Measurements from ENCODE around the gene SPNS2. TPM values are rescaled to one million over a fixed set of nuclear protein-coding genes. Genes with fewer than 3 reads are reported as not detected.

The SPNS2 gene
- polyA plus RNA-seq, 3 donors = 0.23 to 0.33 TPM; not detected in 1

GRCh38 chr17:4467287-4467686, 31.4 kb upstream of the SPNS2 start:
- peaks cover 18 to 23% of the 10 kb centered on the region in 2 donors for H3K36me3 ChIP-seq (replicated peaks in 1 of 2; ENCODE audit: control insufficient read depth in 1 of 2, insufficient read depth in 2 of 2, low read length in 2 of 2)
- peaks cover 0 to 2% (median 0%) of the 10 kb centered on the region in 3 donors for H3K27me3 Mint-ChIP-seq (ENCODE audit: low read depth in 3 of 3)
- no peak overlapping the region for H3K4me3 ChIP-seq (replicated peaks in 1 of 3; ENCODE audit: low read depth in 2 of 3, low read length in 3 of 3)
- H3K4me1 ChIP-seq (ENCODE audit: control insufficient read depth in 1 of 2, insufficient read depth in 2 of 2, low read length in 2 of 2) = no peaks in the 10 kb centered on the region
- no peak overlapping the region for H2AFZ ChIP-seq (ENCODE audit: insufficient read depth, low read depth, low read length, poor library complexity, severe bottlenecking)
- H3K79me2 ChIP-seq (ENCODE audit: insufficient read depth, low read length) = no peaks in the 10 kb centered on the region
- no peak for DNase-seq
- TF ChIP-seq CTCF (IDR thresholded peaks at IDR 0.05) = no peak
- no peak overlapping the region for H3K4me3 Mint-ChIP-seq
- H3K9me3 ChIP-seq (replicated peaks in 1 of 2; ENCODE audit: control insufficient read depth in 1 of 2, insufficient read depth in 1 of 2, low read length in 2 of 2) = no peaks in the 10 kb centered on the region
- H3K36me3 Mint-ChIP-seq = peaks cover 14 to 24% of the 10 kb centered on the region in 2 donors
- H3K4me2 ChIP-seq (replicated peaks; ENCODE audit: extremely low read depth, low read length, poor library complexity, severe bottlenecking) = no peak overlapping the region
- peaks cover 2% of the 10 kb centered on the region for H3K4me1 Mint-ChIP-seq
- H3K27ac ChIP-seq (ENCODE audit: low read depth in 1 of 2, low read length in 2 of 2) = no peak overlapping the region
- 89% methylated on average over 3 of the region's 7 CpGs for WGBS (ENCODE audit: insufficient coverage)
- no peaks in the 10 kb centered on the region for H3K9me3 Mint-ChIP-seq
- no peaks in the 10 kb centered on the region for H4K20me1 ChIP-seq (ENCODE audit: insufficient read depth, low read length)
- no peaks in the 10 kb centered on the region for H3K27me3 ChIP-seq (ENCODE audit: control insufficient read depth in 2 of 2, insufficient read depth in 2 of 2, low read length in 2 of 2)
- intact Hi-C loops (cut with micrococcal nuclease) = no loop called here
- H3K27ac Mint-ChIP-seq = peak overlapping the region in 3 of 7 donors; percentile 12 to 27 (median 15)
- no peak overlapping the region for H3K9ac ChIP-seq (ENCODE audit: insufficient read depth, low read length, poor library complexity, severe bottlenecking)

GRCh38 chr17:4469552-4469951, 29.1 kb upstream of the SPNS2 start:
- intact Hi-C loops (cut with micrococcal nuclease) = no loop called here
- peaks cover 16 to 17% of the 10 kb centered on the region in 2 donors for H3K36me3 Mint-ChIP-seq
- no peak overlapping the region for H2AFZ ChIP-seq (ENCODE audit: insufficient read depth, low read depth, low read length, poor library complexity, severe bottlenecking)
- no peak overlapping the region for H3K4me2 ChIP-seq (replicated peaks; ENCODE audit: extremely low read depth, low read length, poor library complexity, severe bottlenecking)
- no peaks in the 10 kb centered on the region for H3K9me3 ChIP-seq (replicated peaks in 1 of 2; ENCODE audit: control insufficient read depth in 1 of 2, insufficient read depth in 1 of 2, low read length in 2 of 2)
- H3K27ac ChIP-seq (ENCODE audit: low read depth in 1 of 2, low read length in 2 of 2) = no peak overlapping the region
- H3K27ac Mint-ChIP-seq = peak overlapping the region in 2 of 7 donors; percentile 33 to 78
- H4K20me1 ChIP-seq (ENCODE audit: insufficient read depth, low read length) = no peaks in the 10 kb centered on the region
- H3K4me1 ChIP-seq (ENCODE audit: control insufficient read depth in 1 of 2, insufficient read depth in 2 of 2, low read length in 2 of 2) = no peaks in the 10 kb centered on the region
- 100% methylated on average over 7 of the region's 12 CpGs for WGBS (ENCODE audit: insufficient coverage)
- no peak for TF ChIP-seq CTCF (IDR thresholded peaks at IDR 0.05)
- DNase-seq = no peak
- no peaks in the 10 kb centered on the region for H3K79me2 ChIP-seq (ENCODE audit: insufficient read depth, low read length)
- H3K4me3 Mint-ChIP-seq = no peak overlapping the region
- H3K4me3 ChIP-seq (replicated peaks in 1 of 3; ENCODE audit: low read depth in 2 of 3, low read length in 3 of 3) = no peak overlapping the region
- H3K27me3 Mint-ChIP-seq (ENCODE audit: low read depth in 3 of 3) = peaks cover 0 to 4% (median 1%) of the 10 kb centered on the region in 3 donors
- H3K4me1 Mint-ChIP-seq = peaks cover 5% of the 10 kb centered on the region
- H3K9ac ChIP-seq (ENCODE audit: insufficient read depth, low read length, poor library complexity, severe bottlenecking) = no peak overlapping the region
- H3K36me3 ChIP-seq (replicated peaks in 1 of 2; ENCODE audit: control insufficient read depth in 1 of 2, insufficient read depth in 2 of 2, low read length in 2 of 2) = peaks cover 14 to 27% of the 10 kb centered on the region in 2 donors
- no peaks in the 10 kb centered on the region for H3K9me3 Mint-ChIP-seq
- H3K27me3 ChIP-seq (ENCODE audit: control insufficient read depth in 2 of 2, insufficient read depth in 2 of 2, low read length in 2 of 2) = no peaks in the 10 kb centered on the region
